ENCODE results near the gene TNFAIP8L2.
A peak's percentile ranks its signal among the peaks of the same experiment; 100 is the strongest.

Gene TNFAIP8L2

GRCh38 chr1:151147132-151147503 is 9.3 kb upstream of the TNFAIP8L2 start:
- H3K27ac ChIP-seq, result peak overlapping the region; percentile 39
- H3K4me1 ChIP-seq, result no peaks in the 10 kb centered on the region
- H3K9me3 ChIP-seq (ENCODE audit: control insufficient read depth, low read length), result no peaks in the 10 kb centered on the region
- H3K4me2 ChIP-seq (ENCODE audit: low read length), result peak overlapping the region; percentile 78
- H3K27me3 ChIP-seq (ENCODE audit: control insufficient read depth, insufficient read depth, low read length), result no peaks in the 10 kb centered on the region
- H3K9ac ChIP-seq, result no peak overlapping the region
- H3K79me2 ChIP-seq, result no peaks in the 10 kb centered on the region
- H3K36me3 ChIP-seq (ENCODE audit: control insufficient read depth, insufficient read depth, low read length), result no peaks in the 10 kb centered on the region
- H2AFZ ChIP-seq, result peak overlapping the region; percentile 94
- peak overlapping the region; percentile 61 for H3K4me3 ChIP-seq (ENCODE audit: low read depth, low read length)
- no peak for TF ChIP-seq CTCF (IDR thresholded peaks at IDR 0.05)

- no peaks in the 10 kb centered on the region for H3K4me1 ChIP-seq
- no peak overlapping the region for H3K4me2 ChIP-seq (ENCODE audit: low read length)
- no peak overlapping the region for H2AFZ ChIP-seq
- TF ChIP-seq CTCF (IDR thresholded peaks at IDR 0.05), result no peak
- no peaks in the 10 kb centered on the region for H3K79me2 ChIP-seq
- H3K4me3 ChIP-seq (ENCODE audit: low read depth, low read length), result no peak overlapping the region
- H3K27me3 ChIP-seq (ENCODE audit: control insufficient read depth, insufficient read depth, low read length), result no peaks in the 10 kb centered on the region
- no peaks in the 10 kb centered on the region for H3K9me3 ChIP-seq (ENCODE audit: control insufficient read depth, low read length)
- no peaks in the 10 kb centered on the region for H3K36me3 ChIP-seq (ENCODE audit: control insufficient read depth, insufficient read depth, low read length)
- no peak overlapping the region for H3K27ac ChIP-seq
- H3K9ac ChIP-seq, result no peak overlapping the region
Measured at GRCh38 chr1:151147665-151148064, 8.8 kb upstream of the TNFAIP8L2 start.

- Histone ChIP-seq H3K9me3 (ENCODE audit: control insufficient read depth, low read length) (no peaks in the 10 kb centered on the region), H3K79me2 (no peaks in the 10 kb centered on the region), H3K4me1 (no peaks in the 10 kb centered on the region), H2AFZ (no peak overlapping the region), H3K4me3 (ENCODE audit: low read depth, low read length) (no peak overlapping the region), H3K36me3 (ENCODE audit: control insufficient read depth, insufficient read depth, low read length) (no peaks in the 10 kb centered on the region), H3K27ac (no peak overlapping the region), H3K9ac (no peak overlapping the region), H3K4me2 (ENCODE audit: low read length) (no peak overlapping the region), H3K27me3 (ENCODE audit: control insufficient read depth, insufficient read depth, low read length) (no peaks in the 10 kb centered on the region)
- no peak for TF ChIP-seq CTCF (IDR thresholded peaks at IDR 0.05)
Measured at GRCh38 chr1:151157067-151157531, 650 bp downstream of the TNFAIP8L2 start.

GRCh38 chr1:151158326-151158725 is 1.9 kb downstream of the TNFAIP8L2 start:
- no peak for TF ChIP-seq CTCF (IDR thresholded peaks at IDR 0.05)
- H3K9ac ChIP-seq, result no peak overlapping the region

GRCh38 chr1:151158751-151159251 is 2.4 kb downstream of the TNFAIP8L2 start:
- Histone ChIP-seq H3K4me3 (ENCODE audit: low read depth, low read length) (peak overlapping the region; percentile 15), H3K9ac (no peak overlapping the region), H3K36me3 (ENCODE audit: control insufficient read depth, insufficient read depth, low read length) (no peaks in the 10 kb centered on the region), H3K79me2 (no peaks in the 10 kb centered on the region), H3K4me2 (ENCODE audit: low read length) (peak overlapping the region; percentile 50), H3K4me1 (no peaks in the 10 kb centered on the region), H3K27ac (peak overlapping the region; percentile 36), H3K27me3 (ENCODE audit: control insufficient read depth, insufficient read depth, low read length) (no peaks in the 10 kb centered on the region), H3K9me3 (ENCODE audit: control insufficient read depth, low read length) (no peaks in the 10 kb centered on the region), H2AFZ (no peak overlapping the region)
- no peak for TF ChIP-seq CTCF (IDR thresholded peaks at IDR 0.05)

More at GRCh38 chr1:151158326-151158725, 1.9 kb downstream of the TNFAIP8L2 start:
- Histone ChIP-seq H3K27me3 (ENCODE audit: control insufficient read depth, insufficient read depth, low read length) (no peaks in the 10 kb centered on the region), H3K4me3 (ENCODE audit: low read depth, low read length) (no peak overlapping the region), H3K9me3 (ENCODE audit: control insufficient read depth, low read length) (no peaks in the 10 kb centered on the region), H2AFZ (no peak overlapping the region), H3K4me1 (no peaks in the 10 kb centered on the region), H3K79me2 (no peaks in the 10 kb centered on the region), H3K4me2 (ENCODE audit: low read length) (no peak overlapping the region), H3K36me3 (ENCODE audit: control insufficient read depth, insufficient read depth, low read length) (no peaks in the 10 kb centered on the region), H3K27ac (no peak overlapping the region)

All from parathyroid adenoma (tissue), 2 donors.